NCI-H1092 (cell line): Measurements from ENCODE around the gene TAS2R7.
"Not testable (repeated sequence)": the region's sequence is repeated elsewhere in the genome, so short reads cannot be mapped to it uniquely, and the experiment has no call there.

Experiments used
- DNase-seq: peaks from one replicate; lab custom pipeline; 2025; lab: John Stamatoyannopoulos, UW

Gene TAS2R7, protein sequence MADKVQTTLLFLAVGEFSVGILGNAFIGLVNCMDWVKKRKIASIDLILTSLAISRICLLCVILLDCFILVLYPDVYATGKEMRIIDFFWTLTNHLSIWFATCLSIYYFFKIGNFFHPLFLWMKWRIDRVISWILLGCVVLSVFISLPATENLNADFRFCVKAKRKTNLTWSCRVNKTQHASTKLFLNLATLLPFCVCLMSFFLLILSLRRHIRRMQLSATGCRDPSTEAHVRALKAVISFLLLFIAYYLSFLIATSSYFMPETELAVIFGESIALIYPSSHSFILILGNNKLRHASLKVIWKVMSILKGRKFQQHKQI

DNA sequence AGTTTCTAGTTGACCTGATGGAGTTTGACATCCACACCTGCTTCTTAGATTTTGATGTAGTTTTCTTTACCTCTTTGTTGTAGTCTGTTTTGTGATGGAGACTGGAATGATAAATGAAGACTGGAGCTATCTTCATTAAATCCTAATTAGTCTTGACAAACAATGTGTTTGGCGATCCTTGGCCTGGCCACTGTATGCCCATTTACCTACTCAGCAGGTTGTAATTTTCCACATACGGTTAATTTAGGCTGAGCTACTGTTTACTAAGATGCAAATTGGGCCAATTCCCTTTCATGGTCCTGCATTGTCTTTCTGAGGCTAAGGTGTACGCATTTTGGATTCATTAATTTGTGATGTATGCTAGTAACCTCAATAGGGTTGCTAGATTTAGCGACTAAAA is at the start of gene TAS2R7:
Gene TAS2R7 (minus strand): TSS at position 41 of the 400 bp plus-strand sequence. CDS start 57 bp downstream, outside the sequence.
- no peak for DNase-seq

- DNase-seq: no peak
Observed at GRCh38 chr12:10851243-10851858, 48.9 kb upstream of the TAS2R7 start.

DNA sequence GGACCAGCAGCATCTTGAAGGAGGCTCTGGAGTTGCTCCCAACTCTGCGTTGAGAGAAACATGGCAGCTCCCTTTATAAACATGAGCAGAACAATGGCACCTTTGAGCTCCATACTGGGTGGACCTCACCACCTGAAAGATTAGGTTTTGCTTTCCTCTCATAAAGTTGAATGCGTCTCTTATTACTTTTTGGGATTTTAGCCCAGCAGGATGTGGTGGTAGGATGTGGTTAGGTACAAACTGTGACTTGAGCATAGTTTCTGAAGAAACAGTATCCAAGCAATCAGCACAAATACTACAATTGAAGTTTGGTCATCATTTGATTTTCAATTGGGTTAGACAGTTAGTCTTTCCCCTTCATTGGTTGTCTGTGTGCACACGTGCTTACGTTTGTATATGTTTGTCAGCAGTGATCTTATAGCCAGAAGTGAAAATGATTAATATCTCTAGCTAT is 47.0 kb upstream of the TAS2R7 start, which contains the start of gene PRR4:
Gene PRR4 (minus strand): TSS at position 51 of the 454 bp plus-strand sequence. CDS start 38 bp downstream, at position 13.
- DNase-seq: no peak

- no peak for DNase-seq
Observed at GRCh38 chr12:10847744-10848143, 45.3 kb upstream of the TAS2R7 start.

DNA sequence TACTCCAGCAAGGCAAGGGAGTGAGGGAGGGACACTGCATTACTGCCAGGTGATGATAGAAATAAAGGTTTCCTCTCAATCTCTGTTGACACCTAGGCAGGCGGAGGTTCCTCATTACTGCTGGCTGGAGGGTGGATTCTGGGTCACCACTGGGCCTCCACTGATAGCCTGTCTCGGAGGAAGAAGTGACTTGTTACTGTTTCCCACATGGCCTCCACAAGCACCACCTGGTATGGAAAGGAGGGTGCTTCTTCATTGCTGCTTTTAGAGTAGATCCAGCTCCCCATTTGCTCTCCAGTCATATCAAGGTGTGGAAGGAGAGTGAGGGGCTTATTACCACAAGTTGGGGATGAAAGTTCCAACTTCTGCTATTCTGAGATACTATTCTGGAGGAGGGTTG is 40.4 kb upstream of the TAS2R7 start:
- no peak for DNase-seq

GRCh38 chr12:10838461-10838860 is 36.0 kb upstream of the TAS2R7 start:
- DNase-seq: no peak

- DNase-seq: no peak
Observed at GRCh38 chr12:10829994-10830393, 27.6 kb upstream of the TAS2R7 start.

DNA sequence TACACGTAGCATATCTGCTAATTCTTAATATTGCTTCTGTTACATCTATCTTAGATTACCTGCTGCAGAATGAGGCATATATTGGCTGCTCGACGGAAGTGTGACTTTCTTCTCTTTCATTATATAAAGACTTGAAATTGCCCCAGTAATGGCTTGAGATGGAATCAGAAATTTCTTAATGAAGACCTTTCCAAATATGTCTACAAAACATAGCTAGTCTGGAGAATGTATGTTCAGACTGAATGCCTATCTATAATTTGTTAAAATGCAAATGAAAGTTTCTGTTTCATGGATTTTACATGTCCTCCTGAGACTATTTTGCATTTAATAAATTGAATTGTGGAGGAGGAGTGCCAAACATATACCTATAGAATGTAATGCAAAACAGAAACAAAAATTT is 23.8 kb upstream of the TAS2R7 start, which contains the start of gene TAS2R10:
Gene TAS2R10 (minus strand): TSS at position 101 of the 400 bp plus-strand sequence. CDS start 89 bp downstream, at position 12.
- no peak for DNase-seq

DNA sequence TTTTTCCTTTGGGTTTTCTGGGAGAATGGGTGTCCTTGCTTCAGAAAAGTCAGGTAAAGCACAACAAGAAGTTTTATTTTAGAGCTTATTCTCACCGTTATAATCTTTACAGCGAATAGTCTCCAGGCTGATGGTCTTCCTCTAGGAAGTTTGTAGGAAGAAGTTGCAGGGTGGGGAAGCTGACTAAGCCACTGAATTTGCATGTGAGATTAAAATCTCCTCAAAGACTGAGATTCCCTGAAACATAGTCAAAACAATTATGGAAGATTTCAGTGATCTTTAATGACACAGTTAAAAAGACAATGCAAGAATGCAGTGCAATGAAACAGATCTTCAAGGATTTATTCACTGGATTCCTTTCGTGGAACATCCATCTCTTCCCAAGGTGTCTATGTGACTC is 22.5 kb upstream of the TAS2R7 start:
- DNase-seq: no peak

DNA sequence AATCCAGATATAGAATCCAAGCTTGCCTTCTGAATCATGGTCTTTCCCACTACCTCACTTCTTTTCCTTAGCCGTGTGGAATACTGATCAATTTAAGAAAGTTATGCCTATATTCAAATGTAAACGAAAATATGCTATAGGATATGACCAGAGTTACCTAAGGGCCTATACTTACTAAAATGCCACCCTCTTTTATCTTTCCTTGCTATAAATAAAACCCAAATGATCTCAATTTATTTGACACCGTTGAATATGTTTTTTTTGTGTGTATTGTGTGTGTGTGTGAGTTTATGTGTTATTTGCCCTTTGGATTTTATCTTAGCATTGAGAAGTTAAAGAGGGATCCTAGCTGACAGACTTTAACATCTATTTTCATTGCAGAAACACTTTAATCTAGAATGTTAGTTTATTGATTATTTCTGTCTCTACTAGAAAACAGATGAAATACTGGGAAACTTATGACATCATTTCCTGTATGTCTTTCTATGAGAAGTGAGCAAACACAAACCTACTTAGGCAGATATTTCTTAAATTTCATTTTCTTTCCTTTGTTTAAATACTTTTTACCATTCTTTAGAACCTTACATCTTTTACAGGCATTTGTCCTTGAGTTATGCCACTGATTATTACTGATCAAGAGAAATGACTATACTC is 9.6 kb upstream of the TAS2R7 start:
- no peak for DNase-seq

- no peak for DNase-seq
Observed at GRCh38 chr12:10810068-10810467, 7.6 kb upstream of the TAS2R7 start, which contains the start of gene TAS2R9. TAS2R9 (minus strand) TSS chr12:10810168; CDS start chr12:10810075, 93 bp downstream.

DNA sequence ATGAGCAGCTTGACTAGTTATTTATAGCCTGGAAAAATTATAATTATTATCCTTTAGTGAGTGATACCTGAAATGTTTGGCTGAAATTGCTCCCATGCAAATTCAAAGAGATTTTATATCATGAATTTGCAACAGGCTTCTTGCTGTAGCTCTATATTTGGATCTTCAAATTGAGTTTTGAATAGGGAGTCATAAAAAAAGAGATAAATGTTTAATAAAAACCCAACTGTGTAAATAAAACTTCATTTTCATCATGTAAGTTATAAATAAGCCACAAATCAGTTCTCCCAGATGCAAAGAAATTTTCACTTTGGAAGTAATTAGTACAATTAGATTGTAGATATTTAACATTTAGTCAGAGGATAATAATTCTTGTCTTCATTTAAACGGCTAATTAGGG is 4.8 kb upstream of the TAS2R7 start, which contains the start of gene TAS2R8:
Gene TAS2R8 (minus strand): TSS at position 101 of the 400 bp plus-strand sequence. CDS start 306 bp downstream, outside the sequence.
- no peak for DNase-seq

- no peak for DNase-seq
Observed at GRCh38 chr12:10801741-10802140, 686 bp downstream of the TAS2R7 start.

- DNase-seq: no peak
Observed at GRCh38 chr12:10794222-10794621, 8.2 kb downstream of the TAS2R7 start.

DNA sequence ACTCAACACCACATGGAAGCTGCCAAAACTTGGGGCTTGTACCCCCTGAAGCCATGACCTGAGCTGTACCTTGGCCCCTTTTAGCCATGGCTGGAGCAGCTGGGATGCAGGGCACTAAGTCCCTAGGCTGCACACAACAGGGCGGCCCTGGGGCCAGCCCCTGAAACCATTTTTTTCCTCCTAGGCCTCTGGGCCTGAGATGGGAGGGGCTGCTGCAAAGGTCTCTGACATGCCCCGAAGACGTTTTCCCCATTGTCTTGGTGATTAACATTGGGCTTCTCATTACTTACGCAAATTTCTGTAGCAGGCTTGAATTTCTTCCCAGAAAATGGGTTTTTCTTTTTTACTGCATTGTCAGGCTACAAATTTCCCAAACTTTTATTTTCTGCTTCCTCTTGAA is 10.7 kb downstream of the TAS2R7 start:
- DNase-seq: not testable (repeated sequence)

DNA sequence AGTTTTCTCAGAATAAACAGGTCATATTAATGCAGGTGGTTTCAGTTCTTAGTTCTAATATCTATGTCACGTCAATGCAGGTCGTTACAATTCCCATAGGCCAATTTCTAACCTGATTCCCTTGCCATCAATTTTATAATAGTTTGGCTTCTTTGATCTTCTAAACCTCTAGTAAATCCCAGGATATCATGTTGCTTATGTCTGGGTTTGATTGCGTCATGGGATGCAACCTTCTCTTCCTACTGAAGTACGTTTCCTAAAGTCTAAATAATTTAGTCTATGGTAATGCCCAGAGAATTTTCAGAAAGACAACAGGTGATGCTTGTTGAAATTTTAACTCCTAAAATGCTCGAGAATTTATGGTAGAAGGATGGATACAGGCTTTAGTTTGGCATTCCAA is 19.2 kb downstream of the TAS2R7 start:
- DNase-seq: no peak

DNA sequence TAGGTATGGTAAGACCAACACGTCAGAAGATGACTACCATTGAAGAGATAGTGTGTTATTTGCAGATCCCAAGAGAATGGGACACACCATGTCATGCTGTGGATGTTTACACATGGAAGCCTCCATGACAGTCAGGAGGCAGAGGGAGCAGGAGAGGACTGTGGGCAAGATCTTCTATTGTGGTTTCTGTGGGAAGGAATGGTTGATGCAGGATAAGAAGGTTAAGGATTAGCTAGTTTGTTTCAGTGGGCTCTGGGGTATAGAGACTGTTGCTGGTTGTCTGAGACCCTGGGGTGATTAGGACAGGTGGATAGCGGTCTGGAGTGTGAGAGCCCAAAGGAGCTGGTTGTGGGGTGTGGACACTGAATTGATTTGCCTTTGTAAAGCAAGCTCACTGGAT is 23.3 kb downstream of the TAS2R7 start:
- DNase-seq: no peak

DNA sequence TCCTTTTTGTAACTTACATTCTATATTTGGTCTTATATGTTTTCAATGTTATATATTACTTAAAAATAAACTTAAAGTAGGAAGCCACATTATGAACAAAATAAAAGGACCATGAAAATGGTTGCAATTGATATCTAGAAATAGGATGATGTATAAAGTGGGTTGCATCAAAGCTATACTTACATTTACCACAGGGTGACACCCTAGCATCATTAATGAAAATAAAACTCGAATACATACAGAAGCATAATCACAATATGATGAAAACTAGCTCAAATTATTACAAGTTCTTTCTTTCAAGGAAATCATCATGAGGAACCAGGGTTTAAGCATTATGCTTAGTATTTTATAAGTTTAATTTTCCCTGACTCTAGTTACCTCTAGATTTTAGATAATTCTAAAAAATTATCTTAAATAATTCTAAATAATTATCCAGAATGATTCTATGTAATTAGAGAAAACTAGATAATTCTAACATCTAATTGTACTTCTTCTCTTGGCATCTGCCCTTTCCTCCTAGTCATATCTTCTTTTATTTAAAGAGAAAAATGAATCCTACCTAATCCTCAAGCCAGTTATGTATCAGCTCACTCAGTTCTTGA is 31.2 kb downstream of the TAS2R7 start:
- DNase-seq: peak; percentile 6

DNA sequence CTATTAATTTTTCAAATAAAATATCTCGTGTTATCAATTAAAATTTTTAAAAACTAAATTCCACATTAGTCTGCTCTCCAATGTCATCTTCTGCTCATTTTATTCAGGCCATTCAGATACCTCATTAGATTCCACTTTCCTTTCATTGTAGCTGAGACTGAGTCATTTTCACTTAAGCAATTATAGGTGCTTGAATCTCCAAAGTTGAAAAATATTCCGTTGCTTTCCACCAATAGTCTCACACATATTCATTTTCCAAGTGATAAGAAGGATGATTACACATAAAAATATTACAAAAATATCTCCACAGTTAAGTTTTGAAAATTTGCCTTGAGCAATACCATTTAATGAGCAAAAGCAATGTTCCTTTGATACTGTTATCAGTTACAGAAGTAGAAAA is 42.8 kb downstream of the TAS2R7 start:
- no peak for DNase-seq

DNA sequence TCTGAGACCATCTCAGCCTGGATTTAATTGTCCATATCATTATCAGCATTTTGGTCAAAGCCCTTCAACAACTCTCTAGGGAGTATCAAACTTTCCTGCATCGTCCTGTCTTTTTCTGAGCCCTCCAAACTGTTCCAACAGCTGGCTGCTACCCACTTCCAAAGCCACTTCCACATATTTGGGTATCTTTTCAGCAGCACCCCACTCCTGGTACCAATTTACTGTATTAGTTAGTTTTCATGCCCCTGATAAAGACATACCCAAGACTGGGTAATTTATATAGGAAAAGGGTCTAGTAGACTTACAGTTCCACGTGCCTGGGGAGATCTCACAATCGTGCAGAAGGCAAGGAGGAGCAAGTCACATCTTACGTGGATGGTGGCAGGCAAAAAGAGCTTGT is 46.2 kb downstream of the TAS2R7 start:
- no peak for DNase-seq

DNA sequence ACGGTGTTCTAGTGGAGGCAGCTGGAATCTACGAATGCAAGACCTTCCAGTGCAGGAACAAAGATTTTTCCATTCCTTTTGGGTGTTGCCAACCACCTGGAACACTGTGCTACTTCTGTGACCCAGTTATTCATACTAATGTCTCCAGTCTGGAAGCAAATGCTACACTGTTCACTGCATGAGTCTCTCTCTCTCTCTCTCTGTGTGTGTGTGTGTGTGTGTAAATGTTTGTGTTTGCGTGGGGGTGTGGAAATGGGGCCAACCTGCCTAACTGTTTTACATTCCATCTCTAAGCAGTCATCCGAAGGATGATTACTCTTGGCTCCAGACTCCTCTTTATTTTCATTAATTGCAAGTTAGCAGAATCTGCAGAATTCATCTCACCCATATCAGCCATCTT is 49.4 kb downstream of the TAS2R7 start:
- no peak for DNase-seq
